Chondrocyte (in vitro differentiated cells): Measurements from ENCODE around the gene RBL1. TPM values are rescaled to one million over a fixed set of nuclear protein-coding genes. Genes with fewer than 3 reads are reported as not detected.
A peak's percentile ranks its signal among the peaks of the same experiment; 100 is the strongest.
"Not testable (repeated sequence)": the region's sequence is repeated elsewhere in the genome, so short reads cannot be mapped to it uniquely, and the experiment has no call there.

Experiments used
- DNase-seq: peaks from one replicate; pipeline ENCODE4 v3.0.0; 2021; ENCODE audit warnings: mixed read lengths, low spot score
- H3K27ac Mint-ChIP-seq: one replicate; pipeline ENCODE4 v1.8.0; 2021; ENCODE audit warnings: mild to moderate bottlenecking, moderate library complexity, mixed read lengths; ENCODE audit not compliant: unreplicated experiment
- H3K27me3 Mint-ChIP-seq: 2 replicates; pipeline ENCODE4 v1.8.0; 2021; ENCODE audit warnings: low read depth, mixed read lengths
- H3K36me3 Mint-ChIP-seq: 2 replicates; pipeline ENCODE4 v1.8.0; 2021; ENCODE audit warnings: low read depth, mixed read lengths
- H3K4me1 Mint-ChIP-seq: 2 replicates; pipeline ENCODE4 v1.8.0; 2021; ENCODE audit warnings: low read depth, mild to moderate bottlenecking, mixed read lengths
- H3K4me3 Mint-ChIP-seq: one replicate; pipeline ENCODE4 v1.8.0; 2021; ENCODE audit warnings: mild to moderate bottlenecking, moderate library complexity, mixed read lengths; ENCODE audit not compliant: unreplicated experiment
- H3K9me3 Mint-ChIP-seq: 2 replicates; pipeline ENCODE4 v1.8.0; 2021; ENCODE audit warnings: low read depth, mixed read lengths
- total RNA-seq: library from RNA; stranded (reverse); gene quantifications from 3 replicates; pipeline ENCODE4 v1.2.1, GENCODE V29; 2021
- TF ChIP-seq, protein P1 (sequence below): fragments of 200-600 bp; sonication (generic); IDR thresholded peaks from 2 replicates; pipeline ENCODE4 v1.5.0; 2021; ENCODE audit warnings: antibody characterized with exemption, mild to moderate bottlenecking, moderate library complexity

RBL1 gene
- total RNA-seq, 1 donor from 2014 or later = 4.5 TPM

DNA sequence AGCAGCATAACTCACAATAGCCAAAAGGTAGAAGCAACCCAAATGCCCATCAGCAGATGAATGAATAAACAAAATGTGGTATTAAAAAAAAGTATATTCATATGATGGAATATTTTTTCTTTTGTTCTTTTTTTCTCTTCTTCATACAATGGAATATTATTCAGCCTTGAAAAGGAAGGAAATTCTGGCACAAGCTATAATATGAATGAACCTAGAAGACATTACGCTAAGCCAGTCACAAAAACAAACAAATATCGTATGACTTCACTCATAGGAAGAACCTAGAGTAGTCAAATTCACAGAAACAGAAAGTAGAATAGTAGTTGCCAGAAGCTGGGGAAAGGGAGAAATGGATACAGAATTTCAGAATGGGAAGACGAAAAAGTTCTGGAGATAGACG is 63.7 kb downstream of the RBL1 start:
- Mint-ChIP-seq H3K4me1 (no peaks in the 10 kb centered on the region), H3K27me3 (no peaks in the 10 kb centered on the region), H3K27ac (no peak overlapping the region), H3K4me3 (no peak overlapping the region), H3K36me3 (peaks cover 13% of the 10 kb centered on the region), H3K9me3 (peaks cover 9% of the 10 kb centered on the region)
- DNase-seq = no peak
- TF ChIP-seq, protein P1, sequence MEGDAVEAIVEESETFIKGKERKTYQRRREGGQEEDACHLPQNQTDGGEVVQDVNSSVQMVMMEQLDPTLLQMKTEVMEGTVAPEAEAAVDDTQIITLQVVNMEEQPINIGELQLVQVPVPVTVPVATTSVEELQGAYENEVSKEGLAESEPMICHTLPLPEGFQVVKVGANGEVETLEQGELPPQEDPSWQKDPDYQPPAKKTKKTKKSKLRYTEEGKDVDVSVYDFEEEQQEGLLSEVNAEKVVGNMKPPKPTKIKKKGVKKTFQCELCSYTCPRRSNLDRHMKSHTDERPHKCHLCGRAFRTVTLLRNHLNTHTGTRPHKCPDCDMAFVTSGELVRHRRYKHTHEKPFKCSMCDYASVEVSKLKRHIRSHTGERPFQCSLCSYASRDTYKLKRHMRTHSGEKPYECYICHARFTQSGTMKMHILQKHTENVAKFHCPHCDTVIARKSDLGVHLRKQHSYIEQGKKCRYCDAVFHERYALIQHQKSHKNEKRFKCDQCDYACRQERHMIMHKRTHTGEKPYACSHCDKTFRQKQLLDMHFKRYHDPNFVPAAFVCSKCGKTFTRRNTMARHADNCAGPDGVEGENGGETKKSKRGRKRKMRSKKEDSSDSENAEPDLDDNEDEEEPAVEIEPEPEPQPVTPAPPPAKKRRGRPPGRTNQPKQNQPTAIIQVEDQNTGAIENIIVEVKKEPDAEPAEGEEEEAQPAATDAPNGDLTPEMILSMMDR = no peak

DNA sequence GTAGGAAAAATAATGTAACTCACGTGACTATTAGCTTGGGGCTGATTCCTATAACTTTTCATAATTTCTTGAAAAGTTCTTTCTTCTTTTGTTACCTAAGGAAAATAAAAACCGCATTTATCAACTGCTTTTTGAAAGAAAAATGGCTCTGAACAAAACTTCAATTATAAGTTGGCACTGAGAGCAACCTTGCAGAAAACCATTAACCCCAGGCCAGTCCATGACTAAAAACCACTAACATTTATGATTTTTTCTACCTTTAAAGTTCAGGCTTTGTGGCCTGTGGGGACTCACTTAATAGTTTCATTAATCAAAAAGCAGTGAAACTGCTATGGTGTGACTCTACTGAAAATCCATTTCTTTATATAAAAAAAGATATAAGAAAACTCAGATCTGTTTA is 75.2 kb downstream of the RBL1 start:
- Mint-ChIP-seq H3K4me1 (no peaks in the 10 kb centered on the region), H3K9me3 (no peaks in the 10 kb centered on the region), H3K36me3 (peaks cover 4% of the 10 kb centered on the region), H3K27me3 (no peaks in the 10 kb centered on the region), H3K27ac (no peak overlapping the region), H3K4me3 (no peak overlapping the region)
- no peak for DNase-seq
- TF ChIP-seq, protein P1 = no peak

DNA sequence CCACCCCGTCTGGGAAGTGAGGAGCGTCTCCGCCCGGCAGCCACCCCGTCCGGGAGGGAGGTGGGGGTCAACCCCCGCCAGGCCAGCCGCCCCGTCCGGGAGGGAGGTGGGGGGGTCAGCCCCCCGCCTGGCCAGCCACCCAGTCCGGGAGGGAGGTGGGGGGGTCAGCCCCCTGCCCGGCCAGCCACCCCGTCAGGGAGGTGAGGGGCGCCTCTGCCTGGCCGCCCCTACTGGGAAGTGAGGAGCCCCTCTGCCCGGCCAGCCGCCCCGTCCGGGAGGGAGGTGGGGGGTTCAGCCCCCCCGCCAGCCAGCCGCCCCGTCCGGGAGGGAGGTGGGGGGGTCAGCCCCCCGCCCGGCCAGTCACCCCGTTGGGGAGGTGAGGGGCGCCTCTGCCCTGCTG is 83.2 kb downstream of the RBL1 start:
- not testable (repeated sequence) for H3K9me3 Mint-ChIP-seq, H3K27ac Mint-ChIP-seq, H3K36me3 Mint-ChIP-seq, H3K4me3 Mint-ChIP-seq, H3K27me3 Mint-ChIP-seq, DNase-seq, H3K4me1 Mint-ChIP-seq

DNA sequence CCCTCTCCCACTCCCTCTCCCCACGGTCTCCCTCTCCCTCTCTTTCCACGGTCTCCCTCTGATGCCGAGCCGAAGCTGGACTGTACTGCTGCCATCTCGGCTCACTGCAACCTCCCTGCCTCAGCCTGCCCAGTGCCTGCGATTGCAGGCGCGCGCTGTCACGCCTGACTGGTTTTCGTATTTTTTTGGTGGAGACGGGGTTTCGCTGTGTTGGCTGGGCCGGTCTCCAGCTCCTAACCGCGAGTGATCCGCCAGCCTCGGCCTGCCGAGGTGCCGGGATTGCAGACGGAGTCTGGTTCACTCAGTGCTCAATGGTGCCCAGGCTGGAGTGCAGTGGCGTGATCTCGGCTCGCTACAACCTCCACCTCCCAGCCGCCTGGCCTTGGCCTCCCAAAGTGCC is 83.9 kb downstream of the RBL1 start:
- not testable (repeated sequence) for H3K4me1 Mint-ChIP-seq, DNase-seq, H3K4me3 Mint-ChIP-seq, H3K9me3 Mint-ChIP-seq, H3K27ac Mint-ChIP-seq, H3K27me3 Mint-ChIP-seq, H3K36me3 Mint-ChIP-seq

DNA sequence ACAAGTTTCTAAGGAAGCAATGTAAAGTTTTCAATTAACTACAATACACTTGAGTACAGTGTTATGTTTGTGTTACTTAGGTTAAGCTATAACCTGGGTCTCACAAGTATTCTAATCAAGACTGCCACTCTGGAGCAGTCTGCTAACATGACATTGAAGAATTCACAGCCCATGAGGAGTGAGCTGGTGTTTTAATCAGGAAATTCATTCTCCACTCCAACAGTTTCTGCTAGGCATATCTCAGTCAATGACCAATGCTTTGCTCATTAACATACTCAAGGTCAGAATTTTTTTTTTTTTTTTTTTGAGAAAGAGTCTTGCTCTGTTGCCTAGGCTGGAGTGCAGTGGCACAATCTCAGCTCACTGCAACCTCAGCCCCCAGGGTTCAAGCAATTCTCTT is 84.7 kb downstream of the RBL1 start:
- H3K27ac Mint-ChIP-seq = no peak overlapping the region
- H3K4me3 Mint-ChIP-seq = no peak overlapping the region
- no peaks in the 10 kb centered on the region for H3K27me3 Mint-ChIP-seq
- no peak for DNase-seq
- H3K9me3 Mint-ChIP-seq = no peaks in the 10 kb centered on the region
- TF ChIP-seq, protein P1 = no peak
- H3K36me3 Mint-ChIP-seq = no peaks in the 10 kb centered on the region
- peaks cover 4% of the 10 kb centered on the region for H3K4me1 Mint-ChIP-seq

DNA sequence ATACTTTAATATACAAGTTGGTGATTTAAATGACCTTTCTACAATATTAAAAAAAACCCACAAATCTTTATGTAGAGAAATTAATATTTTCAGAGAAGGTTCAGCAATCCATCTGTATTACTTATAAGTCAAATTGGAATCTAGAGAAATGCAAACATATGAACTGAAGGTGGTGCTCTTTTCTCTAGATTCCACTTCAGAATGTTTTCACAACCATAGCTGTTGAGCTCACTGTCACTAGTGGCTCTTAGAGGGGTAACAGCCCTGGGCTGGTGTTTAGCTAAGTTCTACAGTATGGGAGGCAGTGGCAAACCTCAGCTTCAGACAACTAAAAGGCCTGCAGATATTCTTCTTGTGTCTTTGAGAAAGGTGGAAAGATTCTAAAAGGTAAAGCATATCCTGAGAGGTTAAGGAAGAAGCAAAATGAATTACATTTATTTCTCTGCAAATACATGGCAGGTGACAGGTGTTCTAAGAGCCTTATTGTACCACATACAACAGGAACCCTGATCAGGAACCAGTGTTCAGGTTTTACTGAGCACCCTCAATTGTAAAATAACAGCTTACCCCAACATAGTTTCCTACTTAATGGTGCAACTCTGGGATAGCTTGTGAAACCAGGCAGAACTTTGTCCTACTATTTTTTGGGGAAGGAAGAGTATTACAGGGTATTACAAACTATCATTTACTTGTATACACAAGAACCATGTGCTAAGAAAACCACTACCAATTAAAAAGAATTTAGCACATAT is 87.7 kb downstream of the RBL1 start:
- no peak overlapping the region for H3K4me3 Mint-ChIP-seq
- TF ChIP-seq, protein P1 = peak; percentile 79
- no peak overlapping the region for H3K27ac Mint-ChIP-seq
- no peaks in the 10 kb centered on the region for H3K9me3 Mint-ChIP-seq
- H3K36me3 Mint-ChIP-seq = peaks cover 3% of the 10 kb centered on the region
- DNase-seq = no peak
- no peaks in the 10 kb centered on the region for H3K4me1 Mint-ChIP-seq
- H3K27me3 Mint-ChIP-seq = no peaks in the 10 kb centered on the region

DNA sequence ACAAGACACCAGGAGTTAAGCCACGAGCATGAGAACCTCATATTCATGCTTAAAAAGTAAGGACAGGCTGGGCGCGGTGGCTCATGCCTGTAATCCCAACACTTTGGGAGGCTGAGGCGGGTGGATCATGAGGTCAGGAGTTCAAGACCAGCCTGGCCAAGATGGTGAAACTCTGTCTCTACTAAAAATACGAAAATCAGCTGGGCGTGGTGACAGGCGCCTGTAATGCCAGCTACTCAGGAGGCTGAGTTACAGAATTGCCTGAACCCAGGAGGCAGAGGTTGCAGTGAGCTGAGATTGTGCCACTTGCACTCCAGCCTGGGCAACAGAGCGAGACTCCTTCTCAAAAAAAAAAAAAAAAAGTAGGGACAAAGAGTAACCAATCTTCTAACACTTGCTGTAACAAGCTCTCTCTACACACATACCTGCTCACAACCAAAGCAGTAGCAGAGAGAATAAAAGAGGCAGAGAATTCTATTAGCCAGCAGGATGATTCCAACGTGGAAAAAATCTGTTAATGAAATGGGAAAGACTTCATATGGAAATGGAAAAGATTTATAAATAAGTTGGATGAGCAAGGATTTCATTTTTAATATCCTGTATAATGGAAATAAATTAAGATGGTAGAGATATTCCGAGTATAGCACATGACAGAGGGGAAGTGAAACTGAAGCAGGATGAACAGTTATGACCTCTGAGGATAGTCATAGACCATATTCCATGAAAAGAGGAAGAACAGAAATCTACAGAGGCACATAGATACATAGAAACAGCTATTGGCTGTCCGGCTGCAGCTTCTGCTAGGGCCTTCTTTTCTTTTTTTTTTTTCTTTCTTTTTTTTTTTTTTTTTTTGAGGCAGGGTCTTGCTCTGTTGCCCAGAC is 90.5 kb downstream of the RBL1 start:
- H3K36me3 Mint-ChIP-seq, H3K9me3 Mint-ChIP-seq, H3K4me1 Mint-ChIP-seq, DNase-seq, H3K4me3 Mint-ChIP-seq, H3K27ac Mint-ChIP-seq, H3K27me3 Mint-ChIP-seq: not testable (repeated sequence)

DNA sequence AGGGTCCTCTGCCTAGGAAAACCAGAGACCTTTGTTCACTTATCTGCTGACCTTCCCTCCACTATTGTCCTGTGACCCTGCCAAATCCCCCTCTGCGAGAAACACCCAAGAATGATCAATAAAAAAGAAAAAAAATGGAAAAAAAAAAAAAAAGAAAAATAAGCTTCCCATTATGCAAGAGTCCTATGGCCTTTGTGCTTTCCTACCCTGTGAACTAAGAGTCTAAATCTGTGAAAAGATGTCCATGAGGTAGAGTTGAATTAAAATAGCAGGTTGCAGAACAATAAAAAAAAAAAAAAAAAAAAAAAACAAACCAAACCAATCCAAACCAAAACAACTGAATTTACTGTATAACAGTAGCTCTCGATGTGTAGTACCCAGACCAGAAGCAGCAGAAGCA is 94.2 kb downstream of the RBL1 start:
- not testable (repeated sequence) for H3K27ac Mint-ChIP-seq, H3K36me3 Mint-ChIP-seq, H3K4me3 Mint-ChIP-seq, H3K4me1 Mint-ChIP-seq, H3K27me3 Mint-ChIP-seq, DNase-seq, H3K9me3 Mint-ChIP-seq

DNA sequence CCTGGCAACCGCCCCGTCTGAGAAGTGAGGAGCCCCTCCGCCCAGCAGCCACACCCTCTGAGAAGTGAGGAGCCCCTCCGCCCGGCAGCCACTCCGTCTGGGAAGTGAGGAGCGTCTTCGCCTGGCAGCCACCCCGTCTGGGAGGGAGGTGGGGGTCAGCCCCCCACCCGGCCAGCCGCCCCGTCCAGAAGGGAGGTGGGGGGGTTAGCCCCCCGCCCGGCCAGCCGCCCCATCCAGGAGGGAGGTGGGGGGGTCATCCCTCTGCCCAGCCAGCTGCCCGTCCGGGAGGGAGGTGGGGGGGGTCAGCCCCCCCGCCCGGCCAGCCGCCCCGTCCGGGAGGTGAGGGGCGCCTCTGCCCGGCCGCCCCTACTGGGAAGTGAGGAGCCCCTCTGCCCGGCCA is 95.6 kb downstream of the RBL1 start:
- H3K36me3 Mint-ChIP-seq = peaks cover 11% of the 10 kb centered on the region
- H3K9me3 Mint-ChIP-seq, H3K27me3 Mint-ChIP-seq, DNase-seq, H3K27ac Mint-ChIP-seq, H3K4me3 Mint-ChIP-seq, H3K4me1 Mint-ChIP-seq: not testable (repeated sequence)
